ENCODE results near the gene GRB10. TPM values are rescaled to one million over a fixed set of nuclear protein-coding genes. Genes with fewer than 3 reads are reported as not detected.

Gene GRB10
- total and polyA plus RNA-seq, 4 donors, result 42.2 to 50.6 (median 50.0) TPM

DNA sequence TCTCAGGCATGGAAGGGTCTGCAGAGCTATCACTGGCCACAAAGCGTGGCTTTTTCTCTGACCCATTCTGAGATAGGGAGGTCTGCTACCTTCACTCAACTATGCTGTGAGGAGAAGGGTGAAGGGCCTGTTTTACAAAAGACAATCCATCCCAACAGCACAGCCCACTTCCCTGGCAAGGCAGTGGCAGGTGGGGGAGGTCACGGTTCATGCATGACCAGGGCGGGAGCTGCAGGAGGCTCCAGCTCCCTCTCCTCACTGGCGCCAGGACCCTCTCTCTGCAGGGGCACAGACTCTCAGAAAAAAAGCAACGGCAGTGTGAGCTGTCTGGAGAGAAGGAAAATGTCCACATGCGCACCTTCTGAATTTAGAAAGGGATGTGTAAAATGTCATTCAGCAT lies 28.5 kb downstream of the GRB10 start:
- H3K27me3 ChIP-seq (ENCODE audit: control insufficient read depth, insufficient read depth, low read length), result no peaks in the 10 kb centered on the region
- peaks cover 10% of the 10 kb centered on the region for H3K36me3 ChIP-seq (ENCODE audit: control insufficient read depth, insufficient read depth, low read length)
- 100% methylated on average over 1 of the region's 6 CpGs for WGBS (ENCODE audit: insufficient coverage)
- no peaks in the 10 kb centered on the region for H3K9me3 ChIP-seq (ENCODE audit: control insufficient read depth, insufficient read depth, low read length)
- H3K4me1 ChIP-seq (ENCODE audit: control insufficient read depth, insufficient read depth, low read length), result peaks cover 10% of the 10 kb centered on the region
- H3K4me3 ChIP-seq (ENCODE audit: low read depth, low read length), result no peak overlapping the region
- DNase-seq (ENCODE audit: low read depth in 4 of 6, low spot score in 6 of 6), result no peak
- no peak overlapping the region for H3K27ac ChIP-seq (ENCODE audit: low read depth, low read length)

DNA sequence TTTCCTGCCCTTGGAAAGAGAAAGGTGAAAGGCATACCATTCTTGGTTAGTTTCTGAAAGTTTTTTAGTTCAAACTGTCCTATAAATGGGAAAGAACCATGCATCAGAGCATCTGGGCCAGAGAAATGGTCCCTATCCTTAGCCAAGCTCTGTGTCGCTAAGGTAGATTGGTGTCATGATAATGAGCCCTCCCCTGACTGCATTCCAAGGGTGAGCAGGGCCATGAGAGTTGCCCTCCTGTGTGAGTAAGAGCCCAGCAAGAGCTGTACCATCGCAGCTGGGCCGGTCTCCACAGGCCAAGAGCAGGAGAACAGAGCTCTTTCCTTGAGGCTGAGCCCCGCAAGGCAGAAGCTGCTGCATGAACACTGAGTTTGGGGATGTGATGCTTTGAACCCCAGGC lies 30.3 kb downstream of the GRB10 start:
- DNase-seq (ENCODE audit: low read depth in 4 of 6, low spot score in 6 of 6), result no peak
- 90% methylated on average over 3 of the region's 4 CpGs for WGBS (ENCODE audit: insufficient coverage)
- Histone ChIP-seq H3K27me3 (ENCODE audit: control insufficient read depth, insufficient read depth, low read length) (no peaks in the 10 kb centered on the region), H3K4me3 (ENCODE audit: low read depth, low read length) (no peak overlapping the region), H3K27ac (ENCODE audit: low read depth, low read length) (no peak overlapping the region), H3K36me3 (ENCODE audit: control insufficient read depth, insufficient read depth, low read length) (peaks cover 10% of the 10 kb centered on the region), H3K9me3 (ENCODE audit: control insufficient read depth, insufficient read depth, low read length) (no peaks in the 10 kb centered on the region), H3K4me1 (ENCODE audit: control insufficient read depth, insufficient read depth, low read length) (peaks cover 10% of the 10 kb centered on the region)

DNA sequence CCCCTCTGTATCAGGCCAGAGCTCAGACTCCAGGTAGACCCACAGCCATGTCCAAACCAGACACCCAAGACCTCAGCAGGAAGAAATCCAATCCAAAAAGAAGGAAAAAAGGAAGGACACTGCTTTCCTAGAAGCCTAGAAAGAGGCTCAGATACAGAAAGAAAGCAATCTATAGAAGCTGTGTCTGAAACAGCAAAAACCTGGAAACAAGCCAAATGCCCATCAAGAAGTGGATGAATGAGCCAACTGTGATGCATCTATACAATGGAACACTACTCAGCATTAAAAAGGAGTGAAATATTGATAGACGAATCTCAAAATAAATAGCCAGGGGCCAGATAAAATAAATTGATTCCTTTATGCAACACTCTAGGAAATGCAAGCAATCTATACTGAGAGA lies 31.6 kb downstream of the GRB10 start:
- no CpG with 5 or more reads among the region's 1 CpG for WGBS (ENCODE audit: insufficient coverage)
- H3K4me3 ChIP-seq (ENCODE audit: low read depth, low read length), result no peak overlapping the region
- no peak overlapping the region for H3K27ac ChIP-seq (ENCODE audit: low read depth, low read length)
- no peaks in the 10 kb centered on the region for H3K27me3 ChIP-seq (ENCODE audit: control insufficient read depth, insufficient read depth, low read length)
- H3K36me3 ChIP-seq (ENCODE audit: control insufficient read depth, insufficient read depth, low read length), result peaks cover 10% of the 10 kb centered on the region
- peak in 3 of 6 donors; percentile 9 to 62 (median 55) for DNase-seq (ENCODE audit: low read depth in 4 of 6, low spot score in 6 of 6)
- peaks cover 10% of the 10 kb centered on the region for H3K4me1 ChIP-seq (ENCODE audit: control insufficient read depth, insufficient read depth, low read length)
- no peaks in the 10 kb centered on the region for H3K9me3 ChIP-seq (ENCODE audit: control insufficient read depth, insufficient read depth, low read length)

DNA sequence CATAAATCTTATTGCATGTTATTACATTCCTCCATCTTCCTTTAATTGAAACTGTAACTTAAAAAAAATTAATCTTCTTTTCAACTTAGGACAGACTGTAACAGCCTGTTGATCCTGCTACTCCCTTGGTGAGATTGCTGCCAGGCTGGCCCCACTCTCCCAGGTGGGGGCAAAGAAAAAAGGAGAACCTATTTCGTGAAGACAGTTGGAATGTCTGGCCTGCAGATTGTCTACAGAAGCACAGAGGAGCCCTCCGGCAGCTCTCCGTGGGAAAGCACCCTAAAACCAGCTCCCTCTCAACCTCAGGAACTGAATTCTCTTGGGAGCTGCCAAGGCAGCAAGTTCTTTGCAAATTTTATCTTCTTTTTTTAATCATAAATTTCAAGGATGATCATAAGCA lies 32.8 kb downstream of the GRB10 start:
- Histone ChIP-seq H3K27ac (ENCODE audit: low read depth, low read length) (no peak overlapping the region), H3K4me3 (ENCODE audit: low read depth, low read length) (no peak overlapping the region), H3K9me3 (ENCODE audit: control insufficient read depth, insufficient read depth, low read length) (no peaks in the 10 kb centered on the region), H3K36me3 (ENCODE audit: control insufficient read depth, insufficient read depth, low read length) (peaks cover 7% of the 10 kb centered on the region), H3K27me3 (ENCODE audit: control insufficient read depth, insufficient read depth, low read length) (no peaks in the 10 kb centered on the region), H3K4me1 (ENCODE audit: control insufficient read depth, insufficient read depth, low read length) (peaks cover 10% of the 10 kb centered on the region)
- no peak for DNase-seq (ENCODE audit: low read depth in 4 of 6, low spot score in 6 of 6)
- 69% methylated on average over 3 of the region's 3 CpGs for WGBS (ENCODE audit: insufficient coverage)

DNA sequence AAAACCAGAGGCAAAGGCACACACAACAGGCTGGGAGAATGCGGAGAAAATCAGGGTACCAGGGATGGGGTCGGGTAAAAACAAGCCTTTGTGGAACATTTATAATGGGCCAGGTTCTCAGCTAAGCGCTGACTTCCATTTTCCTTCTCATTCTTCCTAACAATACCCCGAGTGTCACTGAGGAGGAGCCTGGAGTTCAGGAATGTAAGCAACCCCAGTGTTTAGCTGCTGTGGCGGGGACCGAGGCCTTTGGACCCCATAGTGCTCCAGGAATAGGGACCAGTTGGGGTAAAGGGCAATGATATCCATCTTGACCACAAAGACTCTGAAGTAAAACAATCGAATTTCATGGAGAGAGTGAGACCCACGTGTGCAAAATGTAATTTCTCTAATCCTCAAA lies 34.2 kb downstream of the GRB10 start:
- Histone ChIP-seq H3K27me3 (ENCODE audit: control insufficient read depth, insufficient read depth, low read length) (no peaks in the 10 kb centered on the region), H3K36me3 (ENCODE audit: control insufficient read depth, insufficient read depth, low read length) (no peaks in the 10 kb centered on the region), H3K27ac (ENCODE audit: low read depth, low read length) (no peak overlapping the region), H3K9me3 (ENCODE audit: control insufficient read depth, insufficient read depth, low read length) (no peaks in the 10 kb centered on the region), H3K4me1 (ENCODE audit: control insufficient read depth, insufficient read depth, low read length) (peaks cover 5% of the 10 kb centered on the region), H3K4me3 (ENCODE audit: low read depth, low read length) (no peak overlapping the region)
- 90% methylated on average over 2 of the region's 8 CpGs for WGBS (ENCODE audit: insufficient coverage)
- no peak for DNase-seq (ENCODE audit: low read depth in 4 of 6, low spot score in 6 of 6)

DNA sequence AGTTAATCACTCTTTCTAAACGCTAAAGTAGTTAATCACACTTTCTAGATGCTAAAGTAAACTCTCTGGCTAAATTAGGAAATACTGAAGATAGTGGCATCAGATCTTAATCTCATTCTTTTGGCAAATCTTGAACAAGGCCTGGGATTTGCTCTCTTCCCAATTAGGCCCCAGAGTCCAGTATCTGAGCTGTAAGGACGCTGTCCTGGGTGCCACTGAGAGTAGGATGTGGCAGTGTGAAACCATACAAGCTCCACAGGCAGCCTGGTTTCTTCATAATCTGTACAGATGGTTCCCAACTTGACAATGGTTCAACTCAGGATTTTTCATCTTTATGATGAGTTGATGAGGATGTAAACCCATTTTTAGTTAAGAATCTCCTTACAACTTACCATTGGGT lies 36.9 kb downstream of the GRB10 start:
- peaks cover 2% of the 10 kb centered on the region for H3K4me1 ChIP-seq (ENCODE audit: control insufficient read depth, insufficient read depth, low read length)
- H3K27ac ChIP-seq (ENCODE audit: low read depth, low read length), result no peak overlapping the region
- H3K4me3 ChIP-seq (ENCODE audit: low read depth, low read length), result no peak overlapping the region
- DNase-seq (ENCODE audit: low read depth in 4 of 6, low spot score in 6 of 6), result no peak
- no CpG with 5 or more reads among the region's 2 CpGs for WGBS (ENCODE audit: insufficient coverage)
- H3K27me3 ChIP-seq (ENCODE audit: control insufficient read depth, insufficient read depth, low read length), result no peaks in the 10 kb centered on the region
- no peaks in the 10 kb centered on the region for H3K36me3 ChIP-seq (ENCODE audit: control insufficient read depth, insufficient read depth, low read length)
- no peaks in the 10 kb centered on the region for H3K9me3 ChIP-seq (ENCODE audit: control insufficient read depth, insufficient read depth, low read length)

DNA sequence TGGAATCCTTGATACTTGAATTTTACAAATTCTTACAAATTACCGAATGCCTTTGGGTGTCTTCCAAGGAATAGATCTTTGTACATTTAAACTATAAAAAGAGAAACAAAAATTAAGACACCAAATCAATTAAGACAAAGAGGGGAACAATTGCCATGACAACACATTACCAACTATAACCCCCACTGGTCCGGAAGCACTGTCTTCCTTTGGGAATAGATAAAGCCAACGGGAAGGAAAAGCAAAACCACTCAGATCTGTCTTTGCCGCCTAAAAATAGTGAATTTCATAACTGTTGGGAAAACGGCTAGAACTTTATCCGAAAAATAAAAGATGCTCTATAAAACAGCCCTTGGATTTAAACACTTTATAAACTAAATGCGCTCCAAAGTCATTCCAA lies 37.4 kb downstream of the GRB10 start:
- Histone ChIP-seq H3K36me3 (ENCODE audit: control insufficient read depth, insufficient read depth, low read length) (no peaks in the 10 kb centered on the region), H3K4me1 (ENCODE audit: control insufficient read depth, insufficient read depth, low read length) (no peaks in the 10 kb centered on the region), H3K4me3 (ENCODE audit: low read depth, low read length) (no peak overlapping the region), H3K27ac (ENCODE audit: low read depth, low read length) (no peak overlapping the region), H3K9me3 (ENCODE audit: control insufficient read depth, insufficient read depth, low read length) (no peaks in the 10 kb centered on the region), H3K27me3 (ENCODE audit: control insufficient read depth, insufficient read depth, low read length) (no peaks in the 10 kb centered on the region)
- DNase-seq (ENCODE audit: low read depth in 4 of 6, low spot score in 6 of 6), result peak in 1 of 6 donors; percentile 9
- no CpG with 5 or more reads among the region's 7 CpGs for WGBS (ENCODE audit: insufficient coverage)

DNA sequence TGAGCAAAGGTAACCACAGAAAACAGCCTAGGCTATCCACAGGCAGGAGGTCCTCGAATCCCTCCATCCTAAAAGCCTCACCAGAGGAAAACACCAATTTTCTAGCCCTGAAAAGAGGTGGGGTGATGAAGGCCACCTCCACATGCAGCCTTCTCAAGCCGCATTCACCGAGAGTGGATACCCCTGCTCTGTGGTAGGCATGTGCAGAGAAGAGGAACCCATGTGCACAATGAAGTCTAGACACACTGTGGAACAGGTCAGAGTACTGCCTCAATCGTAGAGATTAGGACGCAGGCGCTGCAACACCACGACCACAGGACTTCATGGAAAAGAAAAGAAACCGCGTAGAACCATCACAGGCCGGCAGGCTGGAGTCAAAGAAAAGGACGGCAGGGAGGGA lies 38.8 kb downstream of the GRB10 start:
- no peak overlapping the region for H3K4me3 ChIP-seq (ENCODE audit: low read depth, low read length)
- H3K27ac ChIP-seq (ENCODE audit: low read depth, low read length), result no peak overlapping the region
- no peak for DNase-seq (ENCODE audit: low read depth in 4 of 6, low spot score in 6 of 6)
- peaks cover 3% of the 10 kb centered on the region for H3K4me1 ChIP-seq (ENCODE audit: control insufficient read depth, insufficient read depth, low read length)
- no peaks in the 10 kb centered on the region for H3K36me3 ChIP-seq (ENCODE audit: control insufficient read depth, insufficient read depth, low read length)
- H3K27me3 ChIP-seq (ENCODE audit: control insufficient read depth, insufficient read depth, low read length), result no peaks in the 10 kb centered on the region
- H3K9me3 ChIP-seq (ENCODE audit: control insufficient read depth, insufficient read depth, low read length), result no peaks in the 10 kb centered on the region
- 94% methylated on average over 10 of the region's 11 CpGs for WGBS (ENCODE audit: insufficient coverage)

DNA sequence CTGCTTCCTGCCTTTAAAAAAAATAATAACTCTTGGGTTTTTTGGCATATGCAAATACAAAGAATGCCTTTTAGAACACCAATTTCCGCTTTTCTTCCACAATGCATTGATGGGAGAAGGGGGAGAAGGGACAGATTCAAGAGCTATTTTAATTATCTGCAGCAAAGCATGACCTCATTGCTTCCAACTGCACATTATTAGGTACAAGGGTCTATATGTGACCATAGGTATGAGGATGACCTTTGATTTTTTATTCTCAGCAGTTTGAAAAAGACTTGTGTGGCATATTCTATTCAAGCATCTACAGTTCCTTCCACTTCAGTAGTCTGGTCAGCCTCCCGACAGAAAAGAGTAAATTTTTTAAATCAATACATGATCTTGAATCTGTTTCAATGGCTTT lies 39.7 kb downstream of the GRB10 start:
- peaks cover 3% of the 10 kb centered on the region for H3K4me1 ChIP-seq (ENCODE audit: control insufficient read depth, insufficient read depth, low read length)
- DNase-seq (ENCODE audit: low read depth in 4 of 6, low spot score in 6 of 6), result no peak
- H3K27ac ChIP-seq (ENCODE audit: low read depth, low read length), result no peak overlapping the region
- H3K36me3 ChIP-seq (ENCODE audit: control insufficient read depth, insufficient read depth, low read length), result no peaks in the 10 kb centered on the region
- no peak overlapping the region for H3K4me3 ChIP-seq (ENCODE audit: low read depth, low read length)
- H3K9me3 ChIP-seq (ENCODE audit: control insufficient read depth, insufficient read depth, low read length), result no peaks in the 10 kb centered on the region
- H3K27me3 ChIP-seq (ENCODE audit: control insufficient read depth, insufficient read depth, low read length), result no peaks in the 10 kb centered on the region
- no CpG with 5 or more reads among the region's 2 CpGs for WGBS (ENCODE audit: insufficient coverage)

DNA sequence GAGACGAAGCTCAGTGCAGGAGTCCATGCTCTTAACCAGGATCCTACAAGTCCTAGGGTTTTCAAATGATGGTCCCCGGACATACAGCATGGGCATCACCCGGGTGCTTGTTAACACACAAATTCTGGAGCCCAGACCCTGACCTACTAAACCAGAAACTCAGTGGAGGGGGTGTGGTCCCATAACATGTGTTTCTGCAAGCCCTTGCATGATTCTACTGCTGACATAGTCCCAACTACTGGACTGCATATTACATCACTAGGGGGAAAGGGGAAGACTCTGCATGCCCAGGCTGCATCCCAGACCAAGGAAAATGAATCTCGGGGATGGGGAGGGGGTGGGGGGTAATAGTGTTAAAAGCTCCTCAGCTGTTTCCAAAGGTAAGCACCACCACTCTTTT lies 40.3 kb downstream of the GRB10 start:
- Histone ChIP-seq H3K36me3 (ENCODE audit: control insufficient read depth, insufficient read depth, low read length) (no peaks in the 10 kb centered on the region), H3K9me3 (ENCODE audit: control insufficient read depth, insufficient read depth, low read length) (no peaks in the 10 kb centered on the region), H3K27me3 (ENCODE audit: control insufficient read depth, insufficient read depth, low read length) (no peaks in the 10 kb centered on the region), H3K4me1 (ENCODE audit: control insufficient read depth, insufficient read depth, low read length) (peaks cover 3% of the 10 kb centered on the region), H3K4me3 (ENCODE audit: low read depth, low read length) (no peak overlapping the region), H3K27ac (ENCODE audit: low read depth, low read length) (no peak overlapping the region)
- WGBS (ENCODE audit: insufficient coverage), result 90% methylated on average over 2 of the region's 4 CpGs
- no peak for DNase-seq (ENCODE audit: low read depth in 4 of 6, low spot score in 6 of 6)

Data from spinal cord (tissue), 10 donors.